Vagina (tissue), 2 donors: ENCODE measurements around the gene CYB5B.

Experiments used
- POLR2AphosphoS5 ChIP-seq, 2 donors: sonication (generic); formaldehyde crosslinking; IDR thresholded peaks; one replicate each; pipeline ENCODE4 v1.9.0; 2017; ENCODE audit warnings: antibody characterized with exemption in 2 of 2, mild to moderate bottlenecking in 2 of 2, low read depth in 1 of 2; ENCODE audit not compliant: insufficient read depth in 1 of 2
- TF ChIP-seq, protein P1 (sequence below), 3 experiments: fragments of 450-650 bp in 2 of 3; fragments of 200-600 bp in 1 of 3; sonication (generic) in 1 of 3; IDR thresholded peaks; one replicate each; pipeline ENCODE4 v1.5.1; 2017 to 2019; ENCODE audit warnings: antibody characterized with exemption in 3 of 3, mild to moderate bottlenecking in 2 of 3, moderate library complexity in 2 of 3

DNA sequence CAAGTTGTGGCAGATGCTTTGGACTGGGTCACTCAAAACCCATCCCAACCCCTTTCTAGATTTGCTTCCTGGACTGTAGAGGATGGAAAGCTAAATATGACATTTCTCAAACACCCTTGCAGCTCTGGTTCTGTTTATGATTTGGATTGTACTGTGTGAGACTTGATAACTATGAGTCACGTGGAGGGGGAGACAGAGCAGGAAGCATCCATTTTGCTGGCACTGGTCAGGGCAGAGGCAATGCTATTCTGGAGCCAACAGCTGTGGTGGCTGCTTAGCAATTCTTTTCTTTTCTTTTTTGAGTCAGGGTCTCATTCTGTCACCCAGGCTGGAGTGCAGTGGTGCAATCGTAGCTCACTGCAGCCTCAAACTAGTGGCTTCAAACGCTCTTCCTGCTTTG, 25.1 kb upstream of the CYB5B start:
- no peak for TF ChIP-seq POLR2AphosphoS5 (IDR thresholded peaks at IDR 0.05; ENCODE audit: insufficient read depth in 1 of 2, low read depth in 1 of 2)
- TF ChIP-seq, protein P1, sequence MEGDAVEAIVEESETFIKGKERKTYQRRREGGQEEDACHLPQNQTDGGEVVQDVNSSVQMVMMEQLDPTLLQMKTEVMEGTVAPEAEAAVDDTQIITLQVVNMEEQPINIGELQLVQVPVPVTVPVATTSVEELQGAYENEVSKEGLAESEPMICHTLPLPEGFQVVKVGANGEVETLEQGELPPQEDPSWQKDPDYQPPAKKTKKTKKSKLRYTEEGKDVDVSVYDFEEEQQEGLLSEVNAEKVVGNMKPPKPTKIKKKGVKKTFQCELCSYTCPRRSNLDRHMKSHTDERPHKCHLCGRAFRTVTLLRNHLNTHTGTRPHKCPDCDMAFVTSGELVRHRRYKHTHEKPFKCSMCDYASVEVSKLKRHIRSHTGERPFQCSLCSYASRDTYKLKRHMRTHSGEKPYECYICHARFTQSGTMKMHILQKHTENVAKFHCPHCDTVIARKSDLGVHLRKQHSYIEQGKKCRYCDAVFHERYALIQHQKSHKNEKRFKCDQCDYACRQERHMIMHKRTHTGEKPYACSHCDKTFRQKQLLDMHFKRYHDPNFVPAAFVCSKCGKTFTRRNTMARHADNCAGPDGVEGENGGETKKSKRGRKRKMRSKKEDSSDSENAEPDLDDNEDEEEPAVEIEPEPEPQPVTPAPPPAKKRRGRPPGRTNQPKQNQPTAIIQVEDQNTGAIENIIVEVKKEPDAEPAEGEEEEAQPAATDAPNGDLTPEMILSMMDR (IDR thresholded peaks at IDR 0.05), result no peak
